ENCODE results near the gene BACH2. TPM values are rescaled to one million over a fixed set of nuclear protein-coding genes. Genes with fewer than 3 reads are reported as not detected.
A peak's percentile ranks its signal among the peaks of the same experiment; 100 is the strongest.

The BACH2 gene
- total and polyA plus RNA-seq, 9 of the 15 experiments (the other 6 are each of a cell fraction or from before 2014, with no cell fraction given), result 0.06 to 3.1 (median 0.59) TPM

GRCh38 chr6:90140683-90141082, 156.0 kb downstream of the BACH2 start (continued):
- TF ChIP-seq ATF2 (CRISPR knock-in tag; IDR thresholded peaks at IDR 0.05) (no peak), ETS2 (tag; IDR thresholded peaks at IDR 0.05; ENCODE audit: borderline replicate concordance, poor library complexity, severe bottlenecking) (no peak), NFRKB (IDR thresholded peaks at IDR 0.05; ENCODE audit: low read depth) (no peak), EWSR1 (IDR thresholded peaks at IDR 0.05; ENCODE audit: borderline replicate concordance, low read depth, partially characterized antibody) (no peak), CREB5 (CRISPR knock-in tag; IDR thresholded peaks at IDR 0.05) (no peak), C11orf30 (IDR thresholded peaks at IDR 0.05; ENCODE audit: low read depth) (peak; percentile 75; the same call in 1 of the 2 replicates), MAFG (tag; conservative IDR thresholded peaks at IDR 0.05) (peak; percentile 78), ZNF707 (CRISPR knock-in tag; conservative IDR thresholded peaks at IDR 0.05) (no peak), ZNF316 (IDR thresholded peaks at IDR 0.05) (peak; percentile 88), NCOA4 (IDR thresholded peaks at IDR 0.05; ENCODE audit: partially characterized antibody) (no peak), RBM34 (IDR thresholded peaks at IDR 0.05; ENCODE audit: borderline replicate concordance, insufficient read depth, low read length) (no peak), ZNF436 (CRISPR knock-in tag; IDR thresholded peaks at IDR 0.05) (no peak)

Measured in K562 (cell line).